ENCODE data around the gene NPHS1.

GRCh38 chr19:35870798-35871197, 18.5 kb upstream of the NPHS1 start:
- TF ChIP-seq EZH2 (IDR thresholded peaks at IDR 0.05; ENCODE audit: borderline replicate concordance) (no peak), CTCF (IDR thresholded peaks at IDR 0.05; ENCODE audit: poor library complexity) (no peak)
